H1 (cell line): ENCODE data around the gene CORO2B. TPM values are rescaled to one million over a fixed set of nuclear protein-coding genes. Genes with fewer than 3 reads are reported as not detected.

Source experiments
- FOSL1 ChIP-seq: IDR thresholded peaks from 2 replicates; pipeline ENCODE4 v1.6.1; 2011; ENCODE audit warnings: mild to moderate bottlenecking, low read depth, low read length, moderate library complexity; ENCODE audit not compliant: insufficient read depth
- RAD21 ChIP-seq, 2 experiments: IDR thresholded peaks in 1 of 2; conservative IDR thresholded peaks in 1 of 2; 2 replicates each; pipeline ENCODE4 v1.6.1; 2011; ENCODE audit warnings: low read depth in 2 of 2, low read length in 2 of 2, improper control_type of control experiment in 1 of 2, inconsistent platforms in 1 of 2, mild to moderate bottlenecking in 1 of 2, moderate library complexity in 1 of 2
- RBBP5 ChIP-seq: IDR thresholded peaks from 2 replicates; pipeline ENCODE4 v1.7.1; 2012; ENCODE audit warnings: low read depth, mild to moderate bottlenecking, inconsistent platforms, low read length, moderate library complexity, borderline replicate concordance
- RXRA ChIP-seq: IDR thresholded peaks from 2 replicates; pipeline ENCODE4 v1.6.1; 2011; ENCODE audit warnings: low read depth, mild to moderate bottlenecking, low read length, moderate library complexity; ENCODE audit not compliant: insufficient read depth
- SRF ChIP-seq: IDR thresholded peaks from 2 replicates; pipeline ENCODE4 v1.6.1; 2011; ENCODE audit warnings: mild to moderate bottlenecking, low read depth, low read length, moderate library complexity
- polyA plus RNA-seq, 7 experiments: library from polyadenylated mRNA; depleted of rRNA in 3 of 7; stranded (reverse) in 5 of 7; unstranded in 2 of 7; fragments of >200 nt in 5 of 7; fragments of 200-250 nt in 2 of 7; gene quantifications; 1 replicate in 5 of 7; 2 replicates in 1 of 7; 4 replicates in 1 of 7; pipeline versions ENCODE4 v1.2.1 to v1.2.3, GENCODE V29; 2011 to 2013; ENCODE audit warnings: missing spikeins in 2 of 7, mixed read lengths in 2 of 7
- total RNA-seq: library from RNA; stranded (reverse); fragmentation: NEBNext Ultra II Directional; extraction: Animal tissue kit (Norgen Biotek cat#: 25700); gene quantifications from 2 replicates; pipeline ENCODE4 v1.2.1, GENCODE V29; 2021
- TF ChIP-seq, protein P1 (sequence below): IDR thresholded peaks from 2 replicates; pipeline ENCODE4 v1.6.1; 2011; ENCODE audit warnings: low read depth, mild to moderate bottlenecking, low read length; ENCODE audit not compliant: insufficient read depth

The CORO2B gene
- total and polyA plus RNA-seq, 2 of the 8 experiments (the other 6 are each of a cell fraction or from before 2014, with no cell fraction given) = 3.4 to 6.7 TPM

DNA sequence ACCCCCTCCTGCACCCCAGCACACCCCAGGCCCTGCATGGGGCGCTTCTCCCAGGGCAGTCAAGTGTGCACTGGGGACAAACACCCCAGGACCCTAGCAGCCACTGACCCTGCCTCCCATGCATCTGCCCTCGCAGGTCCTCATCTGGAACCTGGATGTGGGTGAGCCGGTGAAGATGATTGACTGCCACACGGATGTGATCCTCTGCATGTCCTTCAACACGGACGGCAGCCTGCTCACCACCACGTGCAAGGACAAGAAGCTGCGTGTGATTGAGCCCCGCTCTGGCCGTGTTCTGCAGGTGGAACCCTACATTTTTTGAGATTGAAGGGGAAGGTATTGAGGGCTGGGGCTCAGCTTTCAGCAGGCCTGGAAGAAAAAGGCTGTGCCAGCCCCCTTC is 132.6 kb downstream of the CORO2B start (continued):
- TF ChIP-seq FOSL1 (no peak), RBBP5 (no peak), SRF (no peak), RXRA (no peak), RAD21 (IDR thresholded peaks at IDR 0.05 in 1 of 2, conservative IDR thresholded peaks at IDR 0.05 in 1 of 2; ENCODE audit: low read depth in 2 of 2, low read length in 2 of 2) (no peak)
- TF ChIP-seq, protein P1, sequence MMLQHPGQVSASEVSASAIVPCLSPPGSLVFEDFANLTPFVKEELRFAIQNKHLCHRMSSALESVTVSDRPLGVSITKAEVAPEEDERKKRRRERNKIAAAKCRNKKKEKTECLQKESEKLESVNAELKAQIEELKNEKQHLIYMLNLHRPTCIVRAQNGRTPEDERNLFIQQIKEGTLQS = no peak
